Coronary artery (tissue), 2 donors: ENCODE data around the gene RAB44.

Experiments used
- DNase-seq: peaks from one replicate; pipeline ENCODE4 v3.0.0-alpha.2; 2017; ENCODE audit warnings: low spot score
- H3K27ac ChIP-seq, 2 donors: fragments of 200-600 bp; sonication (generic); one replicate each; pipeline ENCODE4 v1.5.1; 2016 to 2019
- H3K4me3 ChIP-seq: fragments of 200-600 bp; sonication (generic); 2 replicates; pipeline ENCODE4 v1.5.1; 2016; ENCODE audit warnings: mild to moderate bottlenecking, moderate library complexity
- TF ChIP-seq, protein P1 (sequence below): fragments of 200-600 bp; sonication (generic); IDR thresholded peaks from one replicate; pipeline ENCODE4 v1.5.1; 2019; ENCODE audit warnings: antibody characterized with exemption

The RAB44 gene

GRCh38 chr6:36742146-36742545 lies 44.5 kb downstream of the RAB44 start:
- TF ChIP-seq, protein P1, sequence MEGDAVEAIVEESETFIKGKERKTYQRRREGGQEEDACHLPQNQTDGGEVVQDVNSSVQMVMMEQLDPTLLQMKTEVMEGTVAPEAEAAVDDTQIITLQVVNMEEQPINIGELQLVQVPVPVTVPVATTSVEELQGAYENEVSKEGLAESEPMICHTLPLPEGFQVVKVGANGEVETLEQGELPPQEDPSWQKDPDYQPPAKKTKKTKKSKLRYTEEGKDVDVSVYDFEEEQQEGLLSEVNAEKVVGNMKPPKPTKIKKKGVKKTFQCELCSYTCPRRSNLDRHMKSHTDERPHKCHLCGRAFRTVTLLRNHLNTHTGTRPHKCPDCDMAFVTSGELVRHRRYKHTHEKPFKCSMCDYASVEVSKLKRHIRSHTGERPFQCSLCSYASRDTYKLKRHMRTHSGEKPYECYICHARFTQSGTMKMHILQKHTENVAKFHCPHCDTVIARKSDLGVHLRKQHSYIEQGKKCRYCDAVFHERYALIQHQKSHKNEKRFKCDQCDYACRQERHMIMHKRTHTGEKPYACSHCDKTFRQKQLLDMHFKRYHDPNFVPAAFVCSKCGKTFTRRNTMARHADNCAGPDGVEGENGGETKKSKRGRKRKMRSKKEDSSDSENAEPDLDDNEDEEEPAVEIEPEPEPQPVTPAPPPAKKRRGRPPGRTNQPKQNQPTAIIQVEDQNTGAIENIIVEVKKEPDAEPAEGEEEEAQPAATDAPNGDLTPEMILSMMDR = no peak
- no peak overlapping the region for H3K27ac ChIP-seq
- no peak for DNase-seq
- H3K4me3 ChIP-seq = no peak overlapping the region

DNA sequence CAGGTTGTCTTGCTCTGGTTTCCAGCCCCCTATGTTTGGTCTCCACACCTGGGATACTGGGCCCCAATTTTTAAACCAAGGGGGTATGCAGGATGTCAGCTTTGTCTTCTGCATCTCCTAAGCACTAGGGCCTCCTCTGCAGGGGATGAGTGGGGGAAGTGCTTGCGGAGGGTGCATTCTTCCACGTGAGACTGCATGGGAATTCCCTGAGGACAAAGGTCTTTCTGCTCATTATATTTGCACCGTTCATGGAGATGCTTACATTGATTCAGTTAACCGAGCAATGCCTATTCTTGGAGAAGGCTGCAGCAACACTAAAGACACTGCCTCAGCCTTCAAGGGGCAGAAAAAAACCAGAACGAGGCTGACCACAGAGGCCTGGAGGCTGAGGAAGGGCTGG lies 45.4 kb downstream of the RAB44 start:
- no peak overlapping the region for H3K27ac ChIP-seq
- TF ChIP-seq, protein P1 = no peak
- no peak for DNase-seq
- no peak overlapping the region for H3K4me3 ChIP-seq

- no peak for DNase-seq
- no peak overlapping the region for H3K27ac ChIP-seq
These were observed 46.1 kb downstream of the RAB44 start for GRCh38 chr6:36743538-36744303.

DNA sequence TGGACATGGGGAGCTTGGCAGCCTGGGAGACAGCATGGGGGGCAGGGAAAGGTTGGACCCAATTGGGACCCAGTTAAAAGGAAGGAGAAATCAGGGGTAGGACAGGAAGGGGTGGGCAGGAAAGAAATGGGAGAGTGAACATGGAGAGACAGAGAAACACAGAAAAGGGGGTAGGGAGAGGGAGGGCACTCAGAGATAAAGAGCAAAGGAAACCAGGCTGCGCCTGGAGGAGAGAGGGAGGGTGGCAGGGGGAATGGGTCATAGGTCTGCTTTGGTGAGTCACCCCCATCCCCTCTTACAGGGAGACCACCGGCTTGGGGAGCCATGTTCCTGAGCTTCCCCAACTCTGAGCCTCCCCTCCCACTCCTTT lies 46.7 kb downstream of the RAB44 start:
- Histone ChIP-seq H3K4me3 (no peak overlapping the region), H3K27ac (no peak overlapping the region)
- no peak for DNase-seq
- TF ChIP-seq, protein P1 = no peak

More at GRCh38 chr6:36743538-36744303, 46.1 kb downstream of the RAB44 start:
- TF ChIP-seq, protein P1 = no peak
- H3K4me3 ChIP-seq = no peak overlapping the region

GRCh38 chr6:36745283-36745682 lies 47.7 kb downstream of the RAB44 start:
- Histone ChIP-seq H3K4me3 (no peak overlapping the region), H3K27ac (no peak overlapping the region)
- DNase-seq = no peak
- TF ChIP-seq, protein P1 = no peak

- no peak overlapping the region for H3K27ac ChIP-seq
These were observed 48.2 kb downstream of the RAB44 start for GRCh38 chr6:36745836-36746235.

DNA sequence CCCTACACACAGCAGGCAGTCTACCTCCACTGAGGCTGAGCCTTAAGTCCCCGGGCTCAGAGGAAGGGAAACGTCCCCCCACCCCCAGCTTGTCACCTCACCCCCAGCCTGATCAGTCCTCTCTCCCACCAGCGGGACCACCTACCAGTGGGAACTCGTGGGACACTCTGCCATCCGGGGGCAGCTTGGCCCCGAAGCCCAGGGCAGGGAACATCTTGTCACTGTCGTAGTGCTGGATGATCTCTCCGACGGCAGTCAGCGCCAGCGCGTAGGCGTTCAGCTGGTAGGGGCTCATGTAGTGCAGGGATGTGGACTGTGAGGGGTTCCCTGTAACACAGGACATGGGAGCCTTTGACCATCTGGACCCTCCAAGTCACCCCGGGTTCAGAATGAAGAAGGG lies 48.6 kb downstream of the RAB44 start:
- H3K4me3 ChIP-seq = no peak overlapping the region
- TF ChIP-seq, protein P1 = no peak
- DNase-seq = no peak
- H3K27ac ChIP-seq = no peak overlapping the region

More at GRCh38 chr6:36745836-36746235, 48.2 kb downstream of the RAB44 start:
- no peak for DNase-seq
- no peak overlapping the region for H3K4me3 ChIP-seq
- TF ChIP-seq, protein P1 = no peak
